Tibial artery (tissue), 4 donors: Measurements from ENCODE around the gene TOM1L2.
A peak's percentile ranks its signal among the peaks of the same experiment; 100 is the strongest.

Experiments
- DNase-seq, 2 donors: peaks; one replicate each; pipeline ENCODE4 v3.0.0-alpha.2; 2019
- H3K27ac ChIP-seq, 2 donors: fragments of 200-600 bp; sonication (generic) in 1 of 2; 1 replicate in 1 of 2; 2 replicates in 1 of 2; pipeline ENCODE4 v1.5.1; 2018 to 2019; ENCODE audit warnings: mild to moderate bottlenecking in 1 of 2
- H3K27me3 ChIP-seq, 2 donors: fragments of 200-600 bp; sonication (generic) in 1 of 2; one replicate each; pipeline versions ENCODE4 v1.5.1 to v1.6.0; 2016 to 2019
- H3K36me3 ChIP-seq, 3 donors: fragments of 200-600 bp; sonication (generic) in 2 of 3; one replicate each; pipeline ENCODE4 v1.5.1; 2016 to 2019; ENCODE audit warnings: mild to moderate bottlenecking in 2 of 3
- H3K4me1 ChIP-seq, 4 donors: fragments of 200-600 bp; sonication (generic) in 2 of 4; 1 replicate in 3 of 4; 2 replicates in 1 of 4; pipeline ENCODE4 v1.5.1; 2016 to 2019
- H3K4me3 ChIP-seq, 2 donors: fragments of 200-600 bp; sonication (generic) in 1 of 2; 1 replicate in 1 of 2; 2 replicates in 1 of 2; pipeline ENCODE4 v1.5.1; 2018 to 2019; ENCODE audit warnings: mild to moderate bottlenecking in 2 of 2
- H3K9me3 ChIP-seq, 3 donors: fragments of 200-600 bp; sonication (generic) in 1 of 3; one replicate each; pipeline ENCODE4 v1.5.1; 2016 to 2019
- CTCF ChIP-seq, 2 experiments: fragments of 200-600 bp in 1 of 2; fragments of 450-650 bp in 1 of 2; IDR thresholded peaks; one replicate each; pipeline ENCODE4 v1.5.1; 2017 to 2019; ENCODE audit warnings: antibody characterized with exemption in 2 of 2, mild to moderate bottlenecking in 1 of 2, moderate library complexity in 1 of 2
- intact Hi-C: fragments of 100-400 bp; cut with DNase I; formaldehyde crosslinking; loops from one replicate; pipeline ENCODE4 v1.15.0; 2023; ENCODE audit warnings: low total_unique reads

TOM1L2 gene

GRCh38 chr17:17826942-17827785 is 145.0 kb downstream of the TOM1L2 start:
- no peak for DNase-seq
- no peaks in the 10 kb centered on the region for H3K27me3 ChIP-seq
- H3K9me3 ChIP-seq: no peaks in the 10 kb centered on the region
- H3K4me1 ChIP-seq: peaks cover 5 to 77% (median 38%) of the 10 kb centered on the region in 4 donors
- peaks cover 0 to 15% (median 0%) of the 10 kb centered on the region in 3 donors for H3K36me3 ChIP-seq
- H3K27ac ChIP-seq: no peak overlapping the region
- intact Hi-C loops: loop anchor here (5.0 kb wide), 1 partner anchor 1680 kb away; no protein-coding TSS in a partner anchor
- no peak overlapping the region for H3K4me3 ChIP-seq
- no peak for TF ChIP-seq CTCF (IDR thresholded peaks at IDR 0.05)

GRCh38 chr17:17826342-17826713 is 145.9 kb downstream of the TOM1L2 start:
- no peak for TF ChIP-seq CTCF (IDR thresholded peaks at IDR 0.05)
- H3K36me3 ChIP-seq: peaks cover 0 to 9% (median 0%) of the 10 kb centered on the region in 3 donors
- H3K4me1 ChIP-seq: peaks cover 5 to 79% (median 42%) of the 10 kb centered on the region in 4 donors
- H3K4me3 ChIP-seq: no peak overlapping the region
- H3K27ac ChIP-seq: peak overlapping the region in 1 of 2 donors; percentile 65
- intact Hi-C loops: loop anchor here (5.0 kb wide), 1 partner anchor 1681 kb away; no protein-coding TSS in a partner anchor
- no peak for DNase-seq
- no peaks in the 10 kb centered on the region for H3K9me3 ChIP-seq
- H3K27me3 ChIP-seq: no peaks in the 10 kb centered on the region

GRCh38 chr17:17824783-17825614 is 147.2 kb downstream of the TOM1L2 start:
- Histone ChIP-seq H3K27me3 (no peaks in the 10 kb centered on the region), H3K4me3 (peak overlapping the region in 1 of 2 donors; percentile 64), H3K4me1 (peaks cover 5 to 80% (median 47%) of the 10 kb centered on the region in 4 donors), H3K36me3 (peaks cover under 1 to 15% (median 2%) of the 10 kb centered on the region in 3 donors), H3K9me3 (no peaks in the 10 kb centered on the region), H3K27ac (peak overlapping the region; percentile 78 to 92)
- TF ChIP-seq CTCF (IDR thresholded peaks at IDR 0.05): no peak
- intact Hi-C loops: loop anchor here (5.0 kb wide), 1 partner anchor 1682 kb away; no protein-coding TSS in a partner anchor
- peak; percentile 73 to 92 for DNase-seq

- no peak for DNase-seq
- Histone ChIP-seq H3K36me3 (peaks cover 8 to 22% (median 9%) of the 10 kb centered on the region in 3 donors), H3K27ac (peak overlapping the region; percentile 78 to 92), H3K4me1 (peaks cover 5 to 82% (median 50%) of the 10 kb centered on the region in 4 donors), H3K27me3 (no peaks in the 10 kb centered on the region), H3K9me3 (no peaks in the 10 kb centered on the region), H3K4me3 (peak overlapping the region; percentile 64)
- intact Hi-C loops: no loop called here
- no peak for TF ChIP-seq CTCF (IDR thresholded peaks at IDR 0.05)
Observed at GRCh38 chr17:17824119-17824782, 147.9 kb downstream of the TOM1L2 start.
